Body of pancreas (tissue), 4 donors: ENCODE data around the gene LRP1-AS.

Experiments used
- POLR2A ChIP-seq, 3 donors: fragments of 450-650 bp; IDR thresholded peaks; one replicate each; pipeline ENCODE4 v1.6.1; 2016; ENCODE audit warnings: antibody characterized with exemption in 3 of 3, mild to moderate bottlenecking in 2 of 3
- TF ChIP-seq, protein P1 (sequence below), 7 experiments: fragments of 450-650 bp in 4 of 7; fragments of 200-600 bp in 3 of 7; sonication (generic) in 3 of 7; IDR thresholded peaks; one replicate each; pipeline ENCODE4 v1.5.1; 2016 to 2019; ENCODE audit warnings: antibody characterized with exemption in 7 of 7

DNA sequence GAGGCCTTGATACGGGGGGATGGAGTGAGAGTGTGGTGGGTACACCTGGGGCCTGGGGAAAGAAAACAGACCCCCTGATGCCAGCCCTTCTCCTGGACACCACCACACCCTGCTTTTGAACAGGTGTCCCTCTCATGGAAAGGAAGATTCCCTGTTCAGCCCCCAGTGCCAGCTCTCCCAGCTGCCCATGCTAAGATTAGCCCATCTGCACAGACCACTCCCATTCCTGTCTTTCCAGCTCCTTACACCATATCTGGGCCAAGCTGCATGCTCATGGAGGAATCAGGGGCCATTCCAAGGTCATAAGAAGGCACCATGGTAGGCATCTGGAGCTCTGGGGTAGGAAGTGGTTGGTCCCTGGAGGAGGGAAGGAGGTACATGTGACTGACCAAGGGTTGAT is 48.9 kb downstream of the LRP1-AS start:
- TF ChIP-seq, protein P1, sequence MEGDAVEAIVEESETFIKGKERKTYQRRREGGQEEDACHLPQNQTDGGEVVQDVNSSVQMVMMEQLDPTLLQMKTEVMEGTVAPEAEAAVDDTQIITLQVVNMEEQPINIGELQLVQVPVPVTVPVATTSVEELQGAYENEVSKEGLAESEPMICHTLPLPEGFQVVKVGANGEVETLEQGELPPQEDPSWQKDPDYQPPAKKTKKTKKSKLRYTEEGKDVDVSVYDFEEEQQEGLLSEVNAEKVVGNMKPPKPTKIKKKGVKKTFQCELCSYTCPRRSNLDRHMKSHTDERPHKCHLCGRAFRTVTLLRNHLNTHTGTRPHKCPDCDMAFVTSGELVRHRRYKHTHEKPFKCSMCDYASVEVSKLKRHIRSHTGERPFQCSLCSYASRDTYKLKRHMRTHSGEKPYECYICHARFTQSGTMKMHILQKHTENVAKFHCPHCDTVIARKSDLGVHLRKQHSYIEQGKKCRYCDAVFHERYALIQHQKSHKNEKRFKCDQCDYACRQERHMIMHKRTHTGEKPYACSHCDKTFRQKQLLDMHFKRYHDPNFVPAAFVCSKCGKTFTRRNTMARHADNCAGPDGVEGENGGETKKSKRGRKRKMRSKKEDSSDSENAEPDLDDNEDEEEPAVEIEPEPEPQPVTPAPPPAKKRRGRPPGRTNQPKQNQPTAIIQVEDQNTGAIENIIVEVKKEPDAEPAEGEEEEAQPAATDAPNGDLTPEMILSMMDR (IDR thresholded peaks at IDR 0.05) = no peak
- no peak for TF ChIP-seq POLR2A (IDR thresholded peaks at IDR 0.05)
